OCI-LY1 (cell line): ENCODE measurements around the gene DDHD1.

Experiments
- CTCF ChIP-seq: fragments of 200-600 bp; sonication (generic), shearing (Covaris generic); IDR thresholded peaks from 2 replicates; pipeline ENCODE4 v1.5.1; 2017; ENCODE audit warnings: mild to moderate bottlenecking, antibody characterized with exemption, low read length, moderate library complexity, mixed read lengths
- EZH2 ChIP-seq: fragments of 200-600 bp; sonication (generic), shearing (Covaris generic); IDR thresholded peaks from 2 replicates; pipeline ENCODE4 v1.8.0; 2017; ENCODE audit warnings: borderline replicate concordance, mixed run types, mild to moderate bottlenecking, antibody characterized with exemption, low read length, moderate library complexity, mixed read lengths

- TF ChIP-seq CTCF (no peak), EZH2 (no peak)
These were observed 1.5 kb downstream of the DDHD1 start for GRCh38 chr14:53151523-53152183.
